NCI-H774 (cell line): Measurements from ENCODE around the gene FERMT2.

Experiments
- DNase-seq: peaks from one replicate; lab custom pipeline; 2025; lab: John Stamatoyannopoulos, UW

Gene FERMT2, protein sequence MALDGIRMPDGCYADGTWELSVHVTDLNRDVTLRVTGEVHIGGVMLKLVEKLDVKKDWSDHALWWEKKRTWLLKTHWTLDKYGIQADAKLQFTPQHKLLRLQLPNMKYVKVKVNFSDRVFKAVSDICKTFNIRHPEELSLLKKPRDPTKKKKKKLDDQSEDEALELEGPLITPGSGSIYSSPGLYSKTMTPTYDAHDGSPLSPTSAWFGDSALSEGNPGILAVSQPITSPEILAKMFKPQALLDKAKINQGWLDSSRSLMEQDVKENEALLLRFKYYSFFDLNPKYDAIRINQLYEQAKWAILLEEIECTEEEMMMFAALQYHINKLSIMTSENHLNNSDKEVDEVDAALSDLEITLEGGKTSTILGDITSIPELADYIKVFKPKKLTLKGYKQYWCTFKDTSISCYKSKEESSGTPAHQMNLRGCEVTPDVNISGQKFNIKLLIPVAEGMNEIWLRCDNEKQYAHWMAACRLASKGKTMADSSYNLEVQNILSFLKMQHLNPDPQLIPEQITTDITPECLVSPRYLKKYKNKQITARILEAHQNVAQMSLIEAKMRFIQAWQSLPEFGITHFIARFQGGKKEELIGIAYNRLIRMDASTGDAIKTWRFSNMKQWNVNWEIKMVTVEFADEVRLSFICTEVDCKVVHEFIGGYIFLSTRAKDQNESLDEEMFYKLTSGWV

DNA sequence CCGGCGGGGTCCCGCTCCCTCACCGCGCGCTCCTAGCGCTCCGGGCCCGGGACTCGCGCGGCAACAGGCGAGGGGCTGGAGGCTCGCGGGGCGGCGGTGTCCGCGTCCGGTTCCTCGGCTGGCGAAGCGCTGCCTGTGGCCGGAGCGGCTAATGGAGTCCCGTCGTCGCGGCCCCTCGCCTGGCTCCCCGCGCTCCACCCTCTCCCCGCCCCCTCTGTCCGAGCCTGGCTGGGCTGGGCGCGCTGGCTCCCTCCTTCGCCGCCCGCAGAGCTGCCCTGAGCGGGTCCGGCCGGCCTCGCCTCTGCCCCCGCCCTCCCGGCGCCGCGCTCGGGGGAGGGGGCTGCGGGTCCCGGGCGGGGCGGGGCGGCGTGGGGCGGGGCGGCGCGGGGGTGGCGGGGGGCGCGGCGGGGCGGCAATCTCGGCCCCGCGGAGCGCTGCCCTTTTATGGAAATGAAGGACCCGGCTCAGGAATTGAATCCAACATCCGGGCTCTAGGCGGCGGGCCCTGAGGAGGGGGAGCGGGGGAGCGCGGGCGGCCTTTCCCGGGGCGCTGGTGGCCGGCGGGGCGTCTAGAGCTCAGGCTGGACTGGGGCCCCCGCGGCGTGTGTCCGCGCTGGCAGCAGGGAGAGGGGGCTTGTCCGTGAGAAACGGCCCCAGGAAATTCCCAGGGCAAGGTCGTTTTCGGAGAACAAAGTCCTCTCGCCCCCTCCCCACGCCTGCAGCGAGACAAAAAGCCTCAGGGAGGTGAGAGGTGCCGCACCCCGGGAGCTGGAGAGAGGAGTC, at the start of gene FERMT2:
Gene FERMT2, minus strand, starts transcription at position 153 of the 783 bp plus-strand sequence. CDS start 482 bp downstream, outside the sequence.
- peak; percentile 72 for DNase-seq

DNA sequence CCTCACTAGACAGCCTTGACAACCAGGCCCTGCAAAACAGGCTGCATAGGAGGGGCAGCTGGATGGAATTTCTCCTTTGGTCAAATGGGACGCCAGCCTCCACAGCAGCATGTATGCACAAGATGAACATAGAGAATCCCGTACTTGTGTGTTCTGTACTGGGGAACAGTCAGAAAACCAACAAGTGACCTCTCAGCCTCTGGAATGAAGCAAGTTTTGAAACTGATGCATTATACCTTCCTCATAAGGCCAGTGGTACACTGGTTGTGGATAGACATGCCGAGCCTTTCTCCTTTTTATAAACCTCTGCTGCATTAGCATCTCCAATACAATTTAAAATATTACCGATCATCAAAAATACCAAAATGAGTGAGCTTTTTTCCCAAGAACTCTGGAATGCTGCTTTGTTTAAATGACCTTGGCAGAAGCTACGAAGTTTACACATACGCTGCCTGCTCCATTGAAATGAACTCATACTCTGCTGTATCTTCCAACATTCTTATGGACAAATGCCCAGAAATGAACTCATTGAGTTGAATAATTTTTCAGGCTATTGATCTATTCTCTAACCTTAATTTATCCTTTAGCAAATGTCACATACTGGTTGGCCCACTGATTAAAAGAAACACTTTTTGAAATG, 47.6 kb upstream of the FERMT2 start:
- DNase-seq = no peak

DNA sequence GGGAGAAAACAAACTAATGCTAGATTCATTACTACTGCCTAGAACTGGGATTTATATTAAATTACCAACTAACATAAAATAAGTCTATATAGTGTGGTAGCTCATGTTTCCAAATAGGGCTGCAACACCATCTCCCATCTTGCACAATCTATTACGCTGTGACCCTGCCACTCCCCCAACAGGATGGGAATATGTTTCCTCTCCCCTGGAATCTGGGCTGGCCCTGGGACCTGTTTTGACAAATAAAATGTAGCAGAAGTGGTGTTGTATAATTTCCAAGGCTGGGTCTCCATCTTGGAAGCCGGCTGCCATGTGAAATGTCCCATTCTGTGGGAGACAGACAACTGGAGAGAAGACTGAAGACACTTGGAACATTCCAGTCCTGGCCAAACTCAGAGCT, 45.6 kb upstream of the FERMT2 start:
- no peak for DNase-seq

DNA sequence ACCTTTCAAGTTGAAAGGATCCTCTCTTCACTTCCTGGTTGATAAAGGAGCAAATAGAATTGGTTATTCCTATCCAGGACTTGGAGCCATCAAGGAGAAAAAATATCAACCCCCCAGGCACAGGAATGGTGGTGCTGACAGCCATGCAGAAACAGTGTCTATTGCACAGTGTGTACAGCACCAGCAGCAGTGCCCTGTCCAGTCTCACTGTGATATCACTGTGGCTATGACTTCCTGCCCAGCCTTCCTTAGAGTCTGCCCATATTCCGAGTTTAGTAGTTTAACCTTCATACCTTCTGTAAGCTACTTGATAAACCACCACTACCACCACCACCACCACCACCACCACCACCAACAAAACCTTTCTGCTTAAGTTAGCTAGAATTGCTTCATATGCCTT, 45.1 kb upstream of the FERMT2 start:
- DNase-seq = no peak

DNA sequence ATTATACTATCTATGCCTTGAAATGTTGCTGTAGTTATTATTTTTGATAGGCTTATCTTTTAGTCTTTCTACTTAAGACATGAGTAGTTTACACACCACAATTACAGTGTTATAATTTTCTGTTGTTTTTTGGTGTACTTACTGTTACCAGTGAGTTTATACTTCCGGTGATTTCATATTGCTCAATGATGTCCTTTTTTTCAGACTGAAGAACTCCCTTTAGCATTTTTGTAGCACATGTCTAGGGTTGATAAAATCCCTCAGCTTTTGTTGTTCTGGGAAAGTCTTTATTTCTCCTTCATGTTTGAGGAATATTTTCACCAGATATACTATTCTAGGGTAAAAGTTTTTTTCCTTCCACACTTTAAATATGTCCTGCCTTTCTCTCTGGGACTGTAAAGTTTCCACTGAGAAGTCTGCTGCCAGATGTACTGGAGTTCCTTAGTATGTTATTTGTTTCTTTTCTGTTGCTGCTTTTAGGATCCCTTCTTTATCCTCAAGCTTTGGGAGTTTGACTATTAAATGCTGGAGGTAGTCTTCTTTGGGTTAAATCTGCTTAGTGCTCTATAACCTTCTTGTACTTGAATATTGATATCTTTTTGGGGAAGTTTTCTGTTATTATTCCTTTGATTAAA, 41.5 kb upstream of the FERMT2 start:
- no peak for DNase-seq

DNA sequence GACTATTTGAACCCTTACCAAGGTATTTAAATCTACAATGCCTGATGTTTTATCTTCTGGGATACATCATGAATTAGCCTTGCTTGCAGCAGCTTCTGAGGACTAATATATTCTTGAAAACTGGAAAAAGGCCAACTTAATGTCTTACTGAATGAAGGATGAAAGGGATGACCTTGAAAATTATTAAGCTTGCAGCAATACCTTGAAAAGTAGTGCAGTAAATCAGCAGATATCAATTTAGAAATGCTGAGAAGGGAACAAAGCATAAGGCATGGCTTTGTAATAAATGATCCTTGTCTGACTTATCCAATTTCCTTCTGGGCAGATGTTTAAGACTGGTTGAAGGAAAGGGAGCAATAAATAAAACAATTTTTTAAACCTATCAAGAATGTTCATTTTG, 37.3 kb upstream of the FERMT2 start:
- no peak for DNase-seq

DNA sequence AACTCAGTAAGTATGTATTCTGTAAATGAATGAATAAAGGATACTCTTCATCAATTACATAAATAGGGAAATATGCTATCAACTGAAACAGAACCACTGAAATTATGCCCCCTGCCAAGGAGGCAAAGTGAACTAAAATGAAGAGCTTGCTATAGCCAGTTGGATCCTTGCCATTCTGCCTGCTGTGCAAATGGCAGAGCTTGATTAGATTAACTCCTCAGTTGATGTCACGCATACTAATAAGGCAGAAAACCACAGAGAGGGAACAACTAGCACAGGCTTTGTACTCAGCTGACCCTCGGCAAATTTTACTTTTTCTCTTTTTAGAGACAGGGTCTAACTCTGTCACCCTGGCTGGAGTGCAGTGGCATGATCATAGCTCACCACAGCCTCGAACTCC, 36.7 kb upstream of the FERMT2 start:
- DNase-seq = no peak

DNA sequence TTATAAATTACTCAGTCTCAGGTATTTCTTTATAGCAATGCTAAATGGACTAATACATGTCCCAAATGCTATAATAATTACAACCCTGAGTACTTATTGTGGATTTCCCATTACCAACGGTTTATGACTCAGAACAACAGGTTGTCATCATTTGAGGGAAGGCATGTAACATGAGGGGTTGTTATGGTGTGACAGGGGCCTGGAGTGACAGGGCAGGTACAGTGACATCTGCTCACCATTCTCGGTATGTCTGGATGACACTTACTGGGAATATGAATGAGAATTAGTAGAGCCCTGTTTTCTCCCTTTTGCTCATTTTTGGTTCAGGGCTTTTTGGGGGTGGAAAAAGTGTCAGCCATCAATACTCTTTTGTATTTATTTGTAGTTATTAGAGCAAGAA, 36.2 kb upstream of the FERMT2 start:
- DNase-seq = no peak

DNA sequence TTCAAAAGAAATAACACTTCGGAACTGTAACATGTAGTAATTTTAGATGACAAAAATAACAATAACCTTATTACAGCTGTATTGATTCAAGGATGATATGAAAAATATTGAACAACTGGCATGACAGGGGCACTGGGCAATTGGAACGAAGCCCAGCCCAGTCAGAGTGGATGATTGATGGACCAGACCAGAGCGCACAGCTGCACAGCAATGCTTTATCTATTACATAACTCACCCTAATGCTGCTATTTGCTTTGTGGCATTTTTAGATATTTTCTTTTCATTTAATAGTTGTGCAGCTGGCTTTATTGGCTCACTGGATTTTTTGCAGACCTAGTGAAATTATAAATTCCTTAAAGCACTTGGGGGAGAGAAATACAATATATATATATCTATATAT, 26.9 kb upstream of the FERMT2 start:
- DNase-seq = no peak

DNA sequence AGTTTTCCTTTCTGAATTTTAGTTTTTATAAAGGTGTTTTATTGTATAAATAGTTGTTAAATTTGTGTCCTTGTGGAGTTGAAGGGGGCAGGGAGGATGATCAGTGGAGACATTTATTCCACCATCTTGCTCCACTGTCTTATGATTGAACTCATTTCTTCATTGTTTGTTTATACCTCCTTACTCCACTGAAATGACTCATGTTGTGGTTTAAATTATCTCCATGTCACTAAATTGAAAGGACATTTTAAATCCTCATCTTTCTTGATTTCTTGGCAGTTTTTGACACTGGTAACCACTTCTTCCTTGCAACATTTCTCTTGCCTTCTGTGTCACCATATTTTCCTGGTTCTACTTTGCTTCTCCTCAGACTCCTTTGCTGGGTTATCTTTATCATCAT, 23.6 kb upstream of the FERMT2 start:
- DNase-seq = no peak

DNA sequence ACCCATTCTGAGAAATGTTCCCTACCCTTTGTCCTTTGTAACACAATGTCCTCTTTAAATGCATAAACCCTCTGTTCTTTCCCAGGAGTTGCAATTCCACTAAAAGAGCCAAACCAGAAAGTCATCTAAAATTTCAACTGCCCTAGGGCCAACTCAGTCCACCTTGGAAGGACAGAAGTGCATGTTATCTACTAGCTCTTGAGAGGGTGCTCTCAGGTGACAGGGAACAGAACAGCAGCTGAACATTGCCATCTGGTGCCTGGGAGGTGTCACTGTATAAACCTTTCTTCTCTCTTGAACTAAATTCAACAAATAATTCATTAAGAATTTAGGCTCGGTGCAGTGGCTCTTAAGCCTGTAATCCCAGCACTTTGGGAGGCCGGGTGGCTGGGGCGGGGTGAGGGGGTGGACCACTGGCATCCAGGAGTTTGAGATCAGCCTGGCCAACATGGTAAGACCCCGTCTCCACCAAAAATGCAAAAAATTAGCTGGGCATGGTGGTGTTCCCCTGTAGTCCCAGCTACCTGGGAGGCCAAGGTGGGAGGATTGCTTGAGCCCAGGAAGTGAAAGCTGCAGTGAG, 10.3 kb upstream of the FERMT2 start:
- no peak for DNase-seq

DNA sequence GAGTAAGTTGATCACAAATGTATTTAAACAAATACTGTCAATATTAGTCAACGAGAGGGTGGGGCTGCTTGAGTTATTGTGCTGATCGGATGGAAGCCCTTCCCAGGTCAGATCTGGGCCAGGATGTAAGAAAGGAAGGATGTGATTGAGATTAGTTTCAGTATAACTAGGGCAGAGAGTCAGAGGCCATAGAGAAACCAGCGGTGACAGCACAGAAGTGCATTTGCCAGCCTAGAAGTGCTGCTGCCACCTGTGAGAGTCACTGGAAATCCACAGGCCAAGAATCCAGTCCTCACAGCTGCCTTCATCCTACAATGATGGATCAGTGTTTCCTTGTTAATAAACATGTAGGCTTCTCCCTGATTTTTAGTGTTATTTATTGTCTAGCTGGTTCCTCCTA, 9.8 kb upstream of the FERMT2 start:
- DNase-seq = no peak

DNA sequence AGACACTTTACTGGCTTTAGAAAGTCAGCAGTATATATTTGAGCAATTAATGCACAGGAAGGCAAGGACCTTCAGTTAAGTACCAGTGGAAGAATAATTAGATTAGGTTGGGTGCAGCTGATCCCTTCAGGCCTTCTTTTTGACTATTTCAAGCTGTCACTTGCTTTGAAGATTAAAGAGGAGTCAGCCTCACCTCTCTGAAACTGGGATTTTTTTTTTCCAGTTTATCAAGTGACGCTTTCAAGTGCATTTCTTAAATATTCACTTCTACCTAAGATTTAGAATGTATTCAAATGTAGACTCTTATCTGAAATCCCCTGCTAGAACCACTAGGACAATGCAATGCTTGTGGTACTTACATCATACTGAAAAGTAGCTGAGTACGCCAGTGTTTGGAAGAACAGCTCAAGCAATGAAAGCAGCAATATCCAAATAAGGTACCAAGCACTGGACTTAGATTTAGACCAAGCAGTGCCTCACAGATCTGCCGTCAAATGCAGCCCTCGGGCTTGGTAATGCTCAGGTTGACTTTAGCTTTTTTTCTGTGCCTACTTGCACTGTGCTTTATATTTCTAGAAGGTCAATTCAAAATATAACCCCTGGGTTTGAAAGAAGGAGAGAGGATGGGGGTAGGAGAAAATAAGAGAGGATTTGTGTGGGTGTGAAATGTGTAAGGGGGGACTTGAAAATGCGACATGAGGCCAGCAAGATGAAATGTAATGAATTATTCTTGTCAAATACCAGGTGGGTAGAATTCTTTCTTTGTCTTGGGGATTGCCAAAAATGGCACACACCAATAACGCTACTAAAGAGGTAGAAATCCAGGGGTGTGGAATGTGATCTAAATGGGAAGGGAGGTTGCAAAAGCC, 3.7 kb upstream of the FERMT2 start:
- no peak for DNase-seq

DNA sequence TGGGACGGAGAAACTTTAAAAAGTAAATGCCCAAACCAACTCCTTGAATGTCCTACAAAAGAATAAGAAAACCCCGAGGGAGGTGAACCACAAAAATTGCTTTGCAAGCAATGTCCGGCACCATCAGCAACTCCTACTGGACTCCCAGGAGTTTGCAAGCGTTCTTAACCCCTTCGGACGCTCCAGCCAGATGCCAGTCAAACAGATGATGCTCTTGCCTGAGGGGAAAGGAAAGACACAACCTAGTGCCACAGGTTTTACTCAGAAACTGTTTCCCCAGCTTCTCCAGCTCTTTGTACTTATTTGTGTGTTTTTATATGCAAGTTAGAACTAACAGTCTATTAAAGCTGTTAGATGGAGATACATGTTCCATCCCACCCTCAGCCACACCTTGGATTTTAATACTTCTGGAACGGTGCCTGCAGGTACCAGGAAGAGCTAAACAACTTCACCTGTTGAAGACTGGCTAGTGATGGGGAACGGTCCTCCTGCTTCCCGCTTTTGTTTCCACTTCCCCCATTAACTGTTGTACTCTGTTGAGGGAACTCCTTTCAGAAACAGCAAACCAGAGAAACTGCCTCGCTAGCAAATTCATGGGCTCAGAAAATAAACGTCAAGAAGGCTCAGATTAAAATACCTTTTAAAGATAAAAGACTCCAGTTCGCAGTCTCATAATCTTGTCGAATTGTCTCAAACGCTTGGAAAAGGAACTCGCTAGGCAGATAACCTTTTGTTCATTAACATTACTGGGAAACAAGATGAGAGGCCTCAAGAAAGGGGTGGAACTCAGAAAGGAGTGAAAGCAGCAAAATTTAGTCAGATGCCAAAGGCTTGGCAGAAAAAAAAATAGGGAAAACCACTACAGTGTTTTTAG, 1.1 kb upstream of the FERMT2 start:
- no peak for DNase-seq

DNA sequence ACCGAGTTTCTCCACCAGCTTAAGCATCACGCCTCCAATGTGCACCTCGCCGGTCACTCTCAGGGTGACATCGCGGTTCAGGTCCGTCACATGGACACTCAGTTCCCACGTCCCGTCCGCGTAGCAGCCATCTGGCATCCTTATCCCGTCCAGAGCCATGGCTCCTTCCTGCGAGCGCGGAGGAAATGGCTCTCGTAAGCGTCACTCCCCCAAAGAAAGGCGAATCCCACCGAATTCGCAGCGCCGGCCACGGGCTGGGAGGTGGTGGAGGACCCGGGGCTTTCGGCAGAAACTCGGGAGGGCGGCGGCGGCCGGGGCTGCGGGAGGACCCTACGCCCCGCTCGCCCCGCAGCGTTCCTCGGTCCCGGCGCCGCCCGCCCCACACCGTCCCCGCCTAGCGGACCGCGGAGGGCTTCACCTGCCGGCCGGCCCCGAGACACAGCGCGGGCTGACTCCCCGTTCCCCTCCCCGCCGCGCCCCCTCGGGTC, 396 bp downstream of the FERMT2 start:
- DNase-seq = no peak

DNA sequence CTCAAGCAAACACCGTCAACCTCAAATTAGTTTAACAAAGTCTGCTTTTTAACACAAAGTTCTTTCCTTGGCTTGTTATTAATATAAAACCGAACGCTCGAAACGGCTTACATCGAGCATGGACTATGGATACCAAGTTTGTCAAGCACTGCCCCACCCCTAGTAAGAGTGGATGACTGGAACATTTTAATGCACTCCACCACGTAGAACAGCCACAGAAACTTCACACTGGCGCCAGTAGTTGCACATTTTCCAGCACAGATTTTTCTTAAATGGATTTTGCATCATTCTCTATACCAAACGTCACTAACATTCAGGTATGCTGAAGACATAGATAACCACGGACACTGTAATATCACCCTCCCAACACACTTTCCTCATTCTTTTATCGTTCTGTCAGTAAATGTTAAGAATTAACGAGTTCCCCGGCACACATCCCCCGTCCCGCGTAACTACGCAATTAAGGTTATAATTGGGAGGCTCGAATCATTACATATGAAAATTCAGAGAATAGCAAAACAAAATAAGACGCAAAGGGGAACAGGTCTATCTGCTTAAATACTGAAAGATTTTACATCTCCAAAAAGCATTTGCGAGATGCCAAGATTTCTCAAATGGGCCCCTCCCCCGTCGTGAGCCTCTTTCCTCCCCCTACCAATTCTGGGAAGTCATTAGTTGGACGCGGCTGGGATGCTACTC, 990 bp downstream of the FERMT2 start:
- DNase-seq = no peak

DNA sequence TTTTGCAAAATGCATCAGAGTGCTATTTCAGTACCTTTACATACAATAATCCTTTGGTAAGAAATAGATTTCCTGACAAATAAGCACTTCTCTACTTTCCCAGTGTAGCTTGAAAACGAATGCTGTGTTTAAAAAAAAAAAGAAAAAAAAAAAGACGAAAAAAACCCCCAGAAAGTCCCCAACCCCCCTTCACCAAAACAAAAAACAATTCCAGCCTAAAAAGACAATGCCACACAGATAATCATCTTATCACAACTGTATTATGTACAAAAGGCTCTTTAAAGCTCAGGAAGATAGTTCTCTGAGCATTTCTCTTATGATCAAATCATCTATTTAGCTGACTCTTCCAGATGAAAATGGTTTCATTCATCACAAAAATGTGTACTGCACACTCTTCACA, 1.6 kb downstream of the FERMT2 start:
- DNase-seq = no peak

DNA sequence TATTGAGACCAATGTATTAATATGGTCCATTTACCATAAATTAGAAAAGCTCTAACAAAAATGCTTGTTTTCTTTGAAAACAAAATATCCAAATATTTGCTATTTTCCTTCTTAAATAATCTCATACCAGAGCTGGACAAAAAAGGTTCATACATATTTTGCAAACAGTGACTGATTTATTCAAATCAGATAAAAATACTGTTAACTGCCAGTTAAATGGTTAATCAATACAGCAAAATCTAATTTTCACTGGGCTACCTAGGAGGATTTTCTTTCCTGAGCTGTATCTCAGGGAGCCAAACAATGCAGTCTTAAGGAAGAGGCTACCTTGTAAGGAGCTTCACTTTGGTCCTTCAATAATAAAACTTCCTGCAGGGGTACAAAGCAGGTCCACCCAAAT, 2.0 kb downstream of the FERMT2 start:
- DNase-seq = no peak

DNA sequence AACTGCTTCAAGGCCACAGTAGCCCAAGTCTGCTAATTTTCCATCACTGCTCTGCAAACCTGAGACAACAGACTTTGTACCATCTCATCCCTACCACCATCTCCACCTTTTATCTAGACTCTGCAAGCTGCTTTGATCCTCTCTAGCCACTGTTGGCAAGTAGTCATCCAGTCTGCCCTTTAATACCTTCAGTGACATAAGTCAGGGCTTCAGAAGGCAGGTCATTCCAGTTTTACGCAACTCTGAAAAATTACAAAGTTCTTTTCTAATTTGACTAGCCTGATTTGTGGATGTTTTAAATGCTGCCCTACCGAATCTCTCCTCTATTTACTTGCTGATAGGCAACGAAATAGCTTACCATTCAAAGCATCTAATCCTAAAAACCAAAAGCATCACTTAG, 2.8 kb downstream of the FERMT2 start:
- DNase-seq = no peak
